ENCODE results near the gene KRT32. TPM values are rescaled to one million over a fixed set of nuclear protein-coding genes. Genes with fewer than 3 reads are reported as not detected.

KRT32 gene
- total RNA-seq, 1 donor from 2014 or later: not detected

DNA sequence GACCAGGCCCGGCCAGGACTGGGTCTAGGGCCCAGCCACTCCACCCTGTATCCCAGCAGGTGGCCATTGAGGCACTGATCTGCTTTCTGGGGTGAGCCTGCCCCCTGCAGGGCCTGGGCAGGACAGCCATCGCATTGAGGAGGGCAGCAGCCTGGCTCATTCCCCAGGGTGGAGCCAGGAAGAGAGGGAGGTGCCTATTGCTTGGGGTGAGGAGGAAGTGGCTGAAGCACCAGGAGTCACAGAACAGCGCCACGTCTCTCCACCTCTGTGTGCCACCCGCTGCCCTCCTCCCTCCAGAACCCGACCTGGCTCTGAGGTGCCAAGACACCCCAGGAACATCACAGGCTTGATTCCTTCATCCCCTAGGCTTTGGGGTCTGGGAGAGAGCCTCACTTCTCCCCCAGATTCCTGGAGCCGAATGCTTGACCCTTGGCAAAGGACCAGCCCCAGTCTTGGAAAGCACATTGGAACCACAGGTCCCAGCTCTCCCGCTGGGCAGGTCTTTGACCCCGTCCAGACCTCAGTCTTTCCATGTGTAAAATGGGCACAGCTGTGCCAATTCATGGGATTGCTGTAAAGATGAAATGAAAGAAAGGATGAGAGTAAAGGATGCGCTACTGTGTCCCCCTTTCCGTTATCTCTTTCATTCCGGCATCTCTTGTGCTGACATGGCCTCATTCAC lies 29.8 kb upstream of the KRT32 start:
- intact Hi-C loops (cut with DNase I): no loop called here
- DNase-seq: peak; percentile 79
- ATAC-seq (ENCODE audit: poor library complexity): peak; percentile 87

- intact Hi-C loops (cut with DNase I): no loop called here
These were observed 27.3 kb upstream of the KRT32 start for GRCh38 chr17:41494524-41494923.

DNA sequence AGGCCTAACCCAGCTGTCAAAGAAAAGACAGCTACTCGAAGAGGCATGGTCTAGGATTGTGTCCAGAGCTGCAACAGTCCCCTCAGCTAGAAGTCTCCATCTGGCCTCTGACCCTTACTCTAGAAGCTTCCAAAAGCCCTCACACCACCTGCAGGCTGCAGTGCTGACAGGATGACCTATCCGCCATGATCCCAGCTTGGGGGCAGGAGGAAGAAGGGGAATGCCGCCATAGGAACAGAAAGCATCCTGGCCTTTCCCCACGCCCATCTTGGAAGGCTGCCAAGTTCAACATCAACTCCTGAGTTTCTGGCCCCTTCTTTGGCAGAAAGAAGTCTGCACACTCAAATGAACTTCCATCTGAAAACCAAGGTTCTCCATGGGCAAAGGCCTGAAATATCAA lies 25.6 kb upstream of the KRT32 start:
- intact Hi-C loops (cut with DNase I): no loop called here
- no peak for DNase-seq
- ATAC-seq (ENCODE audit: poor library complexity): no peak

More at GRCh38 chr17:41494524-41494923, 27.3 kb upstream of the KRT32 start:
- DNase-seq (no peak), ATAC-seq (ENCODE audit: poor library complexity) (no peak)

DNA sequence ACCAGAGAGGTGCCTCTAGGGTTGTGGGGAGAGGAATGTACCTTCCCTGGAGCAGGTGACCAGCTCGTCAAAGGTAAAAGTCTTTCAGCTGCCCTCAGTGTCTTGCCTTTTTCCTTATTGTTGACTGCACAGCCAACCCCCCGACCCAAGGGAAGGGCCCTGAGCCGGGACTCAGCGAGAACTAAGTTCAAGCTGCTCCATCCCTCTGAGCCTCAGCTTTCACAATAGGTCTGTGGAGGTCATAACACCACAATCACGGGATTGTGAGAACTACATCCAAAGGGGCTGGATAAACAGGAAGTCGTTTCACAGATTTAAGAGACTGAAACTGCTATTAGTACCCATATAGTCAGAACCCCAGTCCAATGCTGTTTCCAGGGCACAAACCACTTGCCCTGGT lies 25.2 kb upstream of the KRT32 start:
- no peak for DNase-seq
- intact Hi-C loops (cut with DNase I): no loop called here
- peak; percentile 16 for ATAC-seq (ENCODE audit: poor library complexity)

DNA sequence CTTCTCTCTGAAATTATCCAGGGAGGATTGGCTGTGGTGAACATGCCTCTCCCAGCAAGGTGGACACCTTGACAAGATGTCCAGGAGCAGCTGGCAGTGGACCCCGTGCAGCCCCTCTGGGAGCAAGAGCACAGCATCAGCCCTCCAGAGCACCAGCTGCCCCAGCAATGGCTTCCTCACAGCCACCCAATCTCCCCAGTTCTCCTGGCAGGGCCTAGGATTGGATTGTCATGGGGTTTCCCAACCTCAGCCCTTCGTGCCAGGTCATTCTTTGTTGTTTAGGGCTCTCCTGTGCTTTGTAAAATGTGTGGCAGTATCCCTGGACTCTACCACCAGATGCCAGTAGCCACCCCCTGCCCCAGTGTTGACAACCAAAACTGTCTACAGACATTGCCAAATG lies 24.3 kb upstream of the KRT32 start:
- ATAC-seq (ENCODE audit: poor library complexity): no peak
- DNase-seq: no peak
- intact Hi-C loops (cut with DNase I): no loop called here

- ATAC-seq (ENCODE audit: poor library complexity): no peak
- intact Hi-C loops (cut with DNase I): no loop called here
- no peak for DNase-seq
These were observed 23.1 kb upstream of the KRT32 start for GRCh38 chr17:41490000-41490990.

DNA sequence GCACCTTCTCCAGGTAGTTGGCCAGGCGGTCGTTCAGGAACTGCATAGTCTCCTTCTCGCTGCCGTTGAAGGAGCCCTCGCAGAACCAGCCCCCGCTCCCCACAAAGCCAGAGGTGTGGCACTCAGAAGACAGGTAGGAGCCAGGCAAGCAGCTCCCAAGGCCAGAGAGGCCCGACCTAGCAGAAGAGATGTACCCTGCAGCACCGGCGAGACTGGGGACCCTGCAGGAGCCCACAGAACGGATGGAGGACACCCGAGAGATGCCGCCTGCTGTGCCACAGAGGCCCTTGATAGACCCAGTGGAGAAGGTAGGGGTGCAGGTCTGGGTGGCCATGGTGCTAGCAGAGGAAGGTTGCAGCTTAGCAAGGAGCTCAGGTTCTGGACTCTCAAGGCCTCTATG lies 22.3 kb upstream of the KRT32 start, which contains the start of gene KRT36:
KRT36 (minus strand) TSS at position 380 of the 400 bp plus-strand sequence; CDS start at position 334, 46 bp downstream.
- DNase-seq: no peak
- intact Hi-C loops (cut with DNase I): no loop called here
- ATAC-seq (ENCODE audit: poor library complexity): no peak

DNA sequence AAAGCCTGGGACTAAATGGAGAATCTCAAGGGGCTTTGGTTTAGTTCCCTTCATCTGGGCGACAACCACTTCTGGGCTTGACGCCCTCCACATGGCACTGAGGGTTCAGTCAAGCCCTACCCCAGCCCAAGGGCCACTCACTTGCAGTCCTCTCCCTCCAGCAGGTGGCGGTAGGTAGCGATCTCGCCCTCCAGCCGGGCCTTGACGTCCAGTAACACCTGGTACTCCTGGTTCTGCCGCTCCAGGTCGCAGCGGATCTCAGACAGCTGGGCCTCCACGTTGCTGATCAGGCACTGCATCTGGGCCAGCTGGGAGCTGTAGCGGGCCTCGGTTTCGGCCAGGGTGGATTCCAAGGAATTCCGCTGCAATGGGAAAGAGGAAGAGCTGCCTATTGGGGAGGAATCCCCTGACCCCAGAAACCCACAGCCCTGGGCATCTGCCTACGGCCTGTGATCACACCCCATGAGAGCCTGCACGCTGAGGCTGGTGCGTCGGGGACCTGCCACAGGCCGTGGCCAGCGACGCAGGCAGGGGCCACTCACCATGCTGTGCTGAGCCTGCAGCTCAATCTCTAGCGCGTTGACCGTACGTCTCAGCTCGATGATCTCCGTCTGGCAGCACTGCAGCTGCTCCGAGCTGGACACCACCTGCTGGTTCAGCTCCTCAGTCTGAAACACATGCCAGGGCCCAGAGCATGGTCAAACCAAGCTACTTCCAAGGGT lies 19.8 kb upstream of the KRT32 start:
- ATAC-seq (ENCODE audit: poor library complexity) (no peak), DNase-seq (peak; percentile 59)
- intact Hi-C loops (cut with DNase I): no loop called here

DNA sequence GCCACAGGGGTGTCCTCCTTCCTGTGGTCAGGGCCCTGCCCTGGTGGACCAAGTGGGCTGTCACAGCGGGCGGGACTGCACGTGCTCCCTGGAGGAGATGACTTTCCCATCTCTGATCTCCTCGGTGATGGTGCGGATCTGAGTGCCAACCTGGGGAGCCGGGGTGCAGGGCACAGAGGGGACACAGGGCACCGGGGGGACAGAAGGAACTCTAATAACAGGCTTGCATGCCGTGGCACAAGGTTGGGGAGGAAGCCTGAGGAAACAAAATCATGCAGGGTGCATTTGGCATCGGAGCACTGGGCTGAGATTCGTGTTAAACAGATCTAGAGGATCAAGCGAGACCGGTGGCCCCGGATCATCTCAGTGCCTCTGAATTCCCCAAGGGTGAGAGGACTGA lies 19.1 kb upstream of the KRT32 start:
- ATAC-seq (ENCODE audit: poor library complexity) (no peak), DNase-seq (no peak)
- intact Hi-C loops (cut with DNase I): no loop called here

- ATAC-seq (ENCODE audit: poor library complexity) (peak; percentile 46), DNase-seq (no peak)
- intact Hi-C loops (cut with DNase I): no loop called here
These were observed 18.0 kb upstream of the KRT32 start for GRCh38 chr17:41484920-41485904.

- no peak for DNase-seq
- intact Hi-C loops (cut with DNase I): no loop called here
- ATAC-seq (ENCODE audit: poor library complexity): no peak
These were observed 17.0 kb upstream of the KRT32 start for GRCh38 chr17:41483991-41484826.

- DNase-seq (no peak), ATAC-seq (ENCODE audit: poor library complexity) (no peak)
- intact Hi-C loops (cut with DNase I): no loop called here
These were observed 16.3 kb upstream of the KRT32 start for GRCh38 chr17:41483531-41483930.

DNA sequence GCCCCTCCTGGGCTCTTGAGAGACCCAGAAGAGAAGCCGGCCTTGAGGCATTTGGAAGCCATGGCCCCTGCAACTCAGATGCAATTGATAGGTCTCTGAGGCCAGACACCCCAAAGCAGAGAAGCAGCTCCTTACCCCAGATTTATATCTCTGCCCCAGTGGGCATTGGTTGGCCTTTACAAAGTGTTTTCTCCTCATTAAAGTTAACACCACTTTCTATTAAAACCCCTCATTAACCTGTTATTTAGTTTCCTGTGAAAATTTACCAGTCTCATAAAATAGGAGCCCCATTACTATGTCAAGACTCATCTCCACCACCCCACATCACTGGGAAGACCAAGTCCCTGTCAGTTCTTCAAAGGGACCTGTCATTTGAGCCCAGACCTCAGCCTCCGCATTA lies 13.8 kb upstream of the KRT32 start, which contains the start of gene KRT35:
KRT35 (minus strand) TSS at position 116 of the 400 bp plus-strand sequence; CDS start at position 62, 54 bp downstream.
- intact Hi-C loops (cut with DNase I): no loop called here
- ATAC-seq (ENCODE audit: poor library complexity) (no peak), DNase-seq (no peak)

GRCh38 chr17:41480581-41480980 lies 13.4 kb upstream of the KRT32 start:
- DNase-seq (no peak), ATAC-seq (ENCODE audit: poor library complexity) (no peak)

GRCh38 chr17:41480136-41480535 lies 12.9 kb upstream of the KRT32 start:
- ATAC-seq (ENCODE audit: poor library complexity) (no peak), DNase-seq (no peak)
- intact Hi-C loops (cut with DNase I): no loop called here

More at GRCh38 chr17:41480581-41480980, 13.4 kb upstream of the KRT32 start:
- intact Hi-C loops (cut with DNase I): no loop called here

- no peak for DNase-seq
- no peak for ATAC-seq (ENCODE audit: poor library complexity)
- intact Hi-C loops (cut with DNase I): no loop called here
These were observed 11.1 kb upstream of the KRT32 start for GRCh38 chr17:41478237-41478636.

All from Right ventricle myocardium superior (tissue), 1 donor.